ENCODE data around the gene OR5A1.

Gene OR5A1

GRCh38 chr11:59475176-59475575, 38.9 kb downstream of the OR5A1 start:
- no peak overlapping the region for H3K4me3 ChIP-seq (ENCODE audit: low read depth, low read length)

GRCh38 chr11:59479906-59480305, 43.6 kb downstream of the OR5A1 start:
- H3K4me3 ChIP-seq (ENCODE audit: low read depth, low read length) = no peak overlapping the region

- H3K4me3 ChIP-seq (ENCODE audit: low read depth, low read length) = no peak overlapping the region
Measured at GRCh38 chr11:59480359-59480758, 44.1 kb downstream of the OR5A1 start.
